Astrocyte (in vitro differentiated cells and primary cell): Measurements from ENCODE around the gene GOLGA8J.

Source experiments
- CTCF ChIP-seq: IDR thresholded peaks from 2 replicates; pipeline ENCODE4 v1.5.1; 2011; ENCODE audit warnings: low read depth, mild to moderate bottlenecking, inconsistent platforms, low read length, moderate library complexity; ENCODE audit not compliant: insufficient read depth
- EZH2 ChIP-seq: IDR thresholded peaks from 2 replicates; pipeline ENCODE4 v1.6.1; 2012; ENCODE audit warnings: mild to moderate bottlenecking, low read length, inconsistent platforms; ENCODE audit not compliant: insufficient read depth

DNA sequence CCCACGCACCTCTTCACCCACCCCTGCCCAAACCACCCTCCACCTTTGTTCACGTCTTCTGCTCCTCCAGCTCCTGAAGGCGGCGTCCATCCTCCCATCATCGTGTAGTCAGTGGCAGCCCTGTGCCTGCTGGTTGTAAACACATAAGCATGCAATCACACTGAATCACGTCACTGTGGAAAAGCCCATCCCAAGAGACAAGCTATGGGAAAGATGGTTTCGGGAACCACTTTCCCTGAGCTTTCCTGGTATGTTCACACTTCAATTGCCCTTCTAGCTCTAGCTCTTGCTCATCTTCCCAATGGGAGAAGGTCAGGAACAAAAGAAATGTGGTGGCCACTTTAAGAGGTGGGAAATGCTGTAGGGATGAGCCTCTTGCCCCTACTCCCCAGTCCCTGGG, 14.4 kb upstream of the GOLGA8J start:
- no peak for TF ChIP-seq CTCF
- no peak for TF ChIP-seq EZH2
